Inflammatory macrophage (primary cell): Measurements from ENCODE around the gene HIP1R.

Experiments
- DNase-seq, 2 donors: peaks; one replicate each; pipeline ENCODE4 v3.0.0-alpha.2; 2020 to 2022

HIP1R gene

DNA sequence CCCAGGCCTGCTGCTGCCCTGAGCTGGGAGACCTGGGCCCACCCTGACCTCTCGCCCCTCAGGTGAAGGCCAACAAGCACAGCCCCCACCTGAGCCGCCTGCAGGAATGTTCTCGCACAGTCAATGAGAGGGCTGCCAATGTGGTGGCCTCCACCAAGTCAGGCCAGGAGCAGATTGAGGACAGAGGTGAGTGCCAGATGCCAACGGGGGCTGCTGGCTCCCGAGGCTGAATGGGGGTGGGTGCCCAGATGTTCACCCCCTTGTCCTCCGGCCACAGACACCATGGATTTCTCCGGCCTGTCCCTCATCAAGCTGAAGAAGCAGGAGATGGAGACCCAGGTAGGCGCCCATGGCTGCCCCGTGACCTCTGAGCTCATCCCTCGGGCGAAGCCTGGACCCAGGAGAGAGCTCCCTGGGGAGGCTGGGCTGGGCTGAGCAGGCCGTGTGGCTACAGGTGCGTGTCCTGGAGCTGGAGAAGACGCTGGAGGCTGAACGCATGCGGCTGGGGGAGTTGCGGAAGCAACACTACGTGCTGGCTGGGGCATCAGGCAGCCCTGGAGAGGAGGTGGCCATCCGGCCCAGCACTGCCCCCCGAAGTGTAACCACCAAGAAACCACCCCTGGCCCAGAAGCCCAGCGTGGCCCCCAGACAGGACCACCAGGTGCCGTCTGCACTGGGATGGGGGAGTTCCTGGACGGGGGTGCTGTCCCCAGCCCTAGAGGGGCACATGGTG, 25.8 kb downstream of the HIP1R start:
- DNase-seq, result no peak

DNA sequence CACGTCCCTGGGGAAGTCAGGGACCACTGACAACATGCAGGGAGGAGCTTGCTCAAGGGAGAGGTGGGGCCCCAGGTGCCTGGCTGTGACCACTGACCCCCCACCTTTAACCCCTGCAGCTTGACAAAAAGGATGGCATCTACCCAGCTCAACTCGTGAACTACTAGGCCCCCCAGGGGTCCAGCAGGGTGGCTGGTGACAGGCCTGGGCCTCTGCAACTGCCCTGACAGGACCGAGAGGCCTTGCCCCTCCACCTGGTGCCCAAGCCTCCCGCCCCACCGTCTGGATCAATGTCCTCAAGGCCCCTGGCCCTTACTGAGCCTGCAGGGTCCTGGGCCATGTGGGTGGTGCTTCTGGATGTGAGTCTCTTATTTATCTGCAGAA, 26.3 kb downstream of the HIP1R start:
- DNase-seq, result no peak

DNA sequence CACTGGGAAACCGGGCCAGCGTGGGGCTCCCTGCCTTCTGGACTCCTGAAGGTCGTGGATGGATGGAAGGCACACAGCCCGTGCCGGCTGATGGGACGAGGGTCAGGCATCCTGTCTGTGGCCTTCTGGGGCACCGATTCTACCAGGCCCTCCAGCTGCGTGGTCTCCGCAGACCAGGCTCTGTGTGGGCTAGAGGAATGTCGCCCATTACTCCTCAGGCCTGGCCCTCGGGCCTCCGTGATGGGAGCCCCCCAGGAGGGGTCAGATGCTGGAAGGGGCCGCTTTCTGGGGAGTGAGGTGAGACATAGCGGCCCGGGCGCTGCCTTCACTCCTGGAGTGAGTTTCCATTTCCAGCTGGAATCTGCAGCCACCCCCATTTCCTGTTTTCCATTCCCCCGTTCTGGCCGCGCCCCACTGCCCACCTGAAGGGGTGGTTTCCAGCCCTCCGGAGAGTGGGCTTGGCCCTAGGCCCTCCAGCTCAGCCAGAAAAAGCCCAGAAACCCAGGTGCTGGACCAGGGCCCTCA, 26.9 kb downstream of the HIP1R start:
- DNase-seq, result no peak

DNA sequence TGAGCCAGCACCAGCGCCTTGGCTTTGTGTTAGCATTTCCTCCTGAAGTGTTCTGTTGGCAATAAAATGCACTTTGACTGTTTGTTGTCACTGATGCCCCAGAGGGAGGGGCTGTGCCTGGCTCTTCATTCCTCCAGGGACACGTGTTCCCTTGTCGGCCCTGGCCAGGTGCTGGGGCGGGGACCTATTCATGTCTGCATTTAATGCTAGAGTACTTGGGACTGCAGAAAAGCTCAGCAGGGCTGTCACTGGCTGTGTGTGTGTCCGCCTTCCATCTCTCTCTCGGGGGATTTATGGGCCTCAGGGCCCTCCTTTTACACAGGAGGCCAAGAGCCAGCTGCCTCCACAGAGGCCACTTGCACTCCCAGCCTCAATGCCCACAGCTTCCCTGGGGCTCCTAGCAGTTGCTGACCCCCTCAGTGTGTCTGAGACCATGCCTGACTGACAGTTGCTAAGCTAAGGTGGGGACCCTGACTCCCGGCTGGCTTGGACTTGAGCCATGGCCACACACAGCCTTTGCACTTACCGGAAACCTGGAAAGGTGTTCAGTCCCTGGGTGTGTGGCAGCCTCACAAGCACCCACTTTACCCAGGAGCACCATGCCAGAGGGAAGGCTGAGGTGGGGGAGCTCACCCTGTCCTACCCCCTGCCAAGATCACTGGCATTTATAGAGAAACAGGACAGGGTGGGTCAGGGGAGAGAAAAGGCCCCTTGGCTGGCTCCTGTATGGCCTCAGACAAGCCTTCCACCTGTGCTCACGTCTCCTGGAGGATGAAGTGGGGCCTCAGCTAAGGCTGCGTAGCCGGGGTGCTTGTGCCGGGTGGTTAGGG, 27.8 kb downstream of the HIP1R start:
- DNase-seq, result no peak

DNA sequence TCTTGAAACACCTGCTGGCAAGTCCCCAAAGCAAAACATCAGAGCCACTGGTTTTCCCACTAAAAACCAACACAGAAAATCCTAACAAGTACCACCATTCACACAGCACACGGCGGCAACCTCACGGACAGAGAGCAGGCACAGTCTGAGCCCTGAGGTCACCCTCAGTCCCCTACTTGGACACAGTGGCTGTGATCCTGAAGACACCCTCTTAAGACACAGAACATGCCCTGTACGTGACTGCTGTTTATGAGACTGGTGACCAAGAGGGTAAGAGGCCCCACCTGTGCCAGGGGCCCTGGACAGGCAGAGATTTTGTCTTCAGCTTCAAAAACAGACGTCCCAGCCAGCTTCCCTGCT, 29.6 kb downstream of the HIP1R start:
- DNase-seq, result no peak

DNA sequence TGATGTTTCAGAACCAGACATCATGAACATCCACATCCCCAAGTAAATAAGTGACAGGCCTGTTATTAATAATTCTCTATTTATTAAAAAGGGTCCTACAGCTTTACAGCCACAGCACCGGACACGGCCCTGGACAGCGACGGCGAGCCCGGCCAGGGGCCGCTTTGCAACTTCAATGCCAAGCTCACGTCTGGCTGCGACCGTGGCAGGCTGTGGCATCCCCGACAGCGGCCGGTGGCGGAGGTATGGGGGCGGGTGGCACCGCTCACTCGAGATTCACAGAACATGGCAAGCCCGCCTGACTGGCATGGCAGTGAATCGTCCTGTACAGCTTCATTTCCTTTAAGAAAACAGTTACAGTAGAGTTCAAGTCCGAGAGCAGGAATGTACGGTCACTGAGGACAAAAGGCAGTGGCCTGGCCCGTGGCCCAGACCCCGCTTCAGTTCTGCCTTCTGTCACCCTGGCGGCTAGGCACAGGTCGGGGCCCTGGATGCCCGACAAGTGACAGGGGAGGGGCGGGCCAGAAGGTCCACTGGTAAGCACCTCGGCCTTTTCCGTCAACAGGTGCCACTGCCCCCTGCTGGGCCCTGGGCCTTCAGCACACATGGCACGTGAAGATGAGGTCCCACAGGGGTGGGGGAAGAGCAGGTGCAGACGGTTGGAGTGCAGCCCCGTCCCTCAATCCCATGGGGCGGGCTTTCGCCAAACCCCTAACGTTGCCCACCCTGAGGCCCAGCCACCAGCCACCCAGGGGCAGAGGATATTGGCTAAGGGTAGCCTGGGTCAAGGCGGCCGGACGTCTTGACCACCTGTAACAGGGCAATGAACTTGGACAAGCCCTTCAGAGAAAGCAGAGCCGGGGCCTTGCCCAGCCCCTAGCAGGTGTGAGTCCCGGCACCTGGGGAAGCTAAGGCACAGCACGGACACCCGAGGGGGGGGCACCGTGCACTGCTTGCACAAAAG, 30.3 kb downstream of the HIP1R start:
- DNase-seq, result no peak

DNA sequence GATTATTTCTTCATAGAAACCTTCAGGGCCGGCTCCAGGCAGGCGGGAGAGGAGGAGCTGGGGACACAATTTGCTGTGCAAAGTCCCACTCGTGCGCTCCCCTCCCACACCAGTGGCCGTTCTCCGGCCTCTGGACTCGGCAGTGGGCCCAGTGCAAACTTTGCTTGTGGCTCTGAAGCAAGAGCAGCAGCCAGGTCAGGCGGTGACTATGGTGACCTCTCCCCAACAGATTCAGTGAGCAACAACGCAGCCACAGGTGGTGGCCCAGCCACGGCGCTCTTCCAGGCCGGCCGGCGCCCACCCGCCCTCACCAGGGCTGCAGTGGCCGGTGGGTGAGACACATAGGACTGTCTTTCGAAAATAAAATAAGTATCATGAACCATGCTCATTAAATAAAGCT, 31.1 kb downstream of the HIP1R start:
- DNase-seq, result no peak

DNA sequence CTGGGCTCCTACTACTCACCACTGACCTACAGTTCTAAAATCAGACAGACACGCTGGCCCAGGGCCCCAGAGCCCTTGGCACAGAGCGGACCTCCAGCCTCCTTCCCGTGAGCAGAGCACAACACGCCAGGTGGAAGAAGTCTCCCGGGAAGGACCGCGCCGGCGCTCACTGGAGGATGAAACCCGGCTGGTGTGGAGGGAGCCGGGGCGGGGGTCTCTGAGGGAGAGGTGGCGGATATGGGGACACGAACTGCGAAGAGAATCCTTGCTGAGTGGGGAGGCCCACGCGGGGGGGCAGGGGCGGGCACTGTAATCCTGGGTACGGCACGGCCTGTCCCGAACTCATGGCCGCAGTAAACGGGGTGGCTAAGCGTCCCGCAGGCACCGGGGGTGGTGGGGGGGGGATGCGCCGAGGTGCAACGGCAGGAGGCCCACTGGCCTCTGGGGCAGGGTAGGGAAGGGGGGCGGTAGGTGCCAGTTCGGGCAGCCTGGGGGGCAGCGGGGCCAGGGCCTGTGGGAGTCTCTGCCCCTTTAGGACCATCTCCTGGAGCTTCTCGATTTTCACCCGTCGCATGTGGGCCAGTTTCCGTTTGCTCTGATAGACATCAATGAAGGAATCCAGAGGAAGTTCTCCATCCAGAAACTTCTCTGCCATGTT, 31.8 kb downstream of the HIP1R start:
- no peak for DNase-seq

DNA sequence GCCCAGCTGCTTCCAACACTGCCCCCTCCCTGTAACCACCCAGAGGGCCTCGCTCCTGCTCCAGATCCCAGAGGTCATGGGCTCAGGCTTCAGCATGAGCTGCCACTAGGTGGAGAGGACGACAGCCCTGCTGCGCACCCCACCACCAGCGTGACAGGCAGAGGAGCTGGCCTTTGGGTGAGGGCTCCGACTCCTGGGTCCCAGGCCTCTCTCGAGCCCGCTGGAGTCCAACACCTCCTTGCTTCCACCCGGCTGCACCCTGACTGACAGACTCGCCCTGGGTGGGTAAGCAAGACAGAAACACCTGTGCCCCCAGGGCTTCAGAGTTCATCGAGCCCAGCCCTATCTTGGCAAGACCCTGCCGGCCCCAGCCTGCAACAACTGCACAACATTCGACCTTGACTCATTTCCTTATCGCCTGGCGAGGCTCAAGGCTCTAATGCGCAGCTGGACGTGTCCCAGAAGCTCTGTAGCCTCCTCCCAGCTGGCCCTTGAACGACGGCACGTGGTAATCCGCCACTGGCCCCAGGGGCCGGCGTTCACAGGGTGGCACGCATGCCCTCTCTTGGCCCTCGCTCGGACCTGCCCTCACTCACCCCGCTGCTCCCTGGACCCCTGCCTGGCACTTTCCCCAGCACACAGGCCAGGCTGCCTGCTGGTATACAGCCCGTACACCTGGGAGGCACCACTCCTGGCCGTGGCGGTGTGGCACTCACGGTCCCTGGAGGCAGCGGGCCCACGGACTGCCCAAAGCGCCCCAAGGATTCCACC, 32.6 kb downstream of the HIP1R start:
- DNase-seq, result no peak

DNA sequence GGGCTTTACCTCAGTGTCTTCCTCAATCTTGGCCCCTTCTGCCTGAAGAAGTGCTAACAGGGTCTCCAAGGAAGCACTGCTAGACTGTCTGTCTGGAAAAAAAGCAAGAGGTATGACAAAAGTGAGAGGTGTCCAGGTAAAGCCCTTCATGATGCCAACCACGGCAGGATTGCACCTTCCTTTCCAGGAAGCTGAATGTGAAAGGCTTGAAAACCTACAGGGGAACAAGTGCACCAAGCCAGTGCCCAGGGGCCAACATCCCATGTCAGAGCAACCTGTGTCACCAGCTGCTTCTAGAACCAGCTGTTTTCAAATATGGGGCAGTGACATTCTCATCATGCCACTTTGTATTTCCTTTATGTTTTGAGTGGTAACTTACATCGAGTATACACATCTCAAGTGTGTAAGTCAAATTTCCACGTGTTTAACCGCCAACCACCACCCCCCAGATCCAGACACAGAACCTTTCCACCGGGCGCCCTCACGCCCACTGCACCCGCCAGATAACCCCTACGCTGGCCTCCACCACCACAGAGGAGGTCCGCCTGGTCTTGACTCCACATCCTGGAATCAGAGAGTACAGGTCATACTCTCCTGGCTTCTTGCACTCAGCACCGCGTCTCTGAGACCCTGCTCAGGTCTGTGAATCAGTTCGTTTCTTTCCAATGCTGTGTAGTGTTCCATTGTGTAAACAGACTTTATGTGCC, 33.4 kb downstream of the HIP1R start:
- DNase-seq, result no peak

DNA sequence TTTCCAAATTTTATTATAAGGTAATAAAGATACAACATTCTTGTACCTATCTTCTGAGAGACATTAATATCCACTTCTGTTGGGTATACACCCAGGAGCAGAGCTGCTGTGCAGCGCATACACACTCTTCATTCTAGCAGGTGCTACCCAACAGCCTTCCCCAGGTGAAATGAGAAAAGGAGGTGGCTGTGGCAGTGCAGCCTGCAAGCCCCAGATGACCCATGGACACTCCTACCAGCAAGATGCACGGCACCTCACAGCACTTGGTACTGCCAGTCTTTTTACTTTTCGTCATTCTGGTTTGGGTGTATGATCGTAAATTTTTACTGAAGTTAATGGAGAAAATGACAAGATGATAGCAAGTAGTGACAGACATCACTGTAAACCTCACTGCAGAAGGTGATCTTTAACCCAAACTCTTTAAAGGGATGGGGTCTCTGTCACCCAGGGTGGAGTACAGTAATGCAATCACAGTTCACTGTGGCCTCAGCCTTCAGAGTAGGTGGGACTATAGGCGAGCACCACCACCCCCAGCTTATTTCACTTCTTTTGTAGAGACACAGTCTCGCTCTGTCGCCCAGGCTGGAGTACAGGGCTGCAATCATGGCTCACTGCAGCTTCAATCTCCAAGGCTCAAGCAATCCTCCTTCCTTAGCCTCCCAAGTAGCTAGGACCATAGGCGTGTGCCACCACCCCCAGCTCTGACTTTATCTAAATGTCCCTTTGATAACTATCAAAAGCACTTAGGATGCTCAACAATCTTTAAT, 34.1 kb downstream of the HIP1R start:
- no peak for DNase-seq

DNA sequence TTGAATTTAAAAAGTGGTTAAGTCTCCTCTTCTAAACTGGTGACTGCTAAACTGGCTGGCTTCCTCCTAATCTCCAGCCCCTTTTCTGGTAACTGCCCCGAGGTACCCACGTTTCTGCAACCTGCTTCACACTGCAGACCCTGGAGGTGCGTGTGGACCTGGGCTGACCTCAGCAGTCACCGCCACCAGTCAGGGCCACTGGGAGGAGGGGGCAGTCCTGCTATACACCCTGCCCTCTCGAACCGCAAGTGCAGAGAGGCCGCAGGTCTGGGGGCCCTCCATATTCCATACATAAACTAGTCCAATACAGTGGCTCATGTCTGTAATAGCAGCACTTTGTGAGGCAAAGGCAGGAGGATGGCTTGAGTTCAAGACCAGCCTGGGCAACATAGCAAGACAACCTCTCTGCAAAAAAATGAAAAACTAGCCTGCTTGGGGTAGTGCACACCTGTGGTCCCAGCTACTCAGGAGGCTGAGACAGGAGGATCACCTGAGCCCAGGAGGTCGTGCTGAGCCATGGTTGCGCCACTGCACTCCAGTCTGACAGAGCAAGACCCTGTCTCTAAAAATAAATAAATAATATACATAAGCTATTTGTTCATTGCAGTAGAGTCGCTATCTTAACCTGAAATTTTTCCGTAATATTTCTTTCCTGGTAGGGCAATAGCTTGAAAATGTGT, 35.0 kb downstream of the HIP1R start:
- DNase-seq, result no peak

DNA sequence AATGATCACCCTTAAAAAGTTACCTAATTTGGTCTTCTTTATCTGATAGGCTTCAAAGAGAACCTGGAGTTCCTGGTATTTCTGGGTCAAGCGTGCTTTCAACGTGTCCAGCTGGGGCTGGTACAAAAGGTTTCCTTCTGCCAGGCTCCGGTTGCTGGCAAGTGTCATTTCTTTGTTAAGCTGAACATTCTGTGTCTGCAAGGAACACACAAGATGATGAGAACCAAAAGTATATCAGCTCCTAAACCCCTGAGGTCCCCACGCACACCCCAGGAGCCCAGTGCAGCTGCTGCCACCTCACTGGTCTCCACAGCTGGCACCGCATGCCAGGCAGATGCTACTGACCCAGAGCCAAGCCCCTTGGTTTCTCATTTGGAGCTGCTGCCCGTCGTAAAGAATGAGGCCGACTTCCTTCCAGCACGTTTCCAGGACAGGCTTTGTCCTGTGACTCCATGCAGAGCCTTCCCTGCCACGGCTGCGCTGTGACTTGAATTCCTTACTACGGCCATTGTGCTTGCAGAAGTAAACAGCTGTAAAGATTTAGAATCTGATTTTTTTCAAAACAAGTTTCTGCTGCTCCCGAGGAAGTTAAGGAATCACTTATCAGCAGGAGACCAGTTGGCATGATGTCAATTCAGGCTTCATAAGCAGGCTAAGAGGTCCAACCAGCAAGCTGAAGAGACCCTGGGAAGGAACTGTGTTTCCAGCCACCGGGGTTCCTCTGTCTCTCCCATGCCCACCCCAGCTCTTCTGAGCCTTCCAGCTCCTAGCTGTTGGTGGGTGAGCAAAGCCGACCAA, 35.8 kb downstream of the HIP1R start:
- peak; percentile 27 to 53 for DNase-seq

DNA sequence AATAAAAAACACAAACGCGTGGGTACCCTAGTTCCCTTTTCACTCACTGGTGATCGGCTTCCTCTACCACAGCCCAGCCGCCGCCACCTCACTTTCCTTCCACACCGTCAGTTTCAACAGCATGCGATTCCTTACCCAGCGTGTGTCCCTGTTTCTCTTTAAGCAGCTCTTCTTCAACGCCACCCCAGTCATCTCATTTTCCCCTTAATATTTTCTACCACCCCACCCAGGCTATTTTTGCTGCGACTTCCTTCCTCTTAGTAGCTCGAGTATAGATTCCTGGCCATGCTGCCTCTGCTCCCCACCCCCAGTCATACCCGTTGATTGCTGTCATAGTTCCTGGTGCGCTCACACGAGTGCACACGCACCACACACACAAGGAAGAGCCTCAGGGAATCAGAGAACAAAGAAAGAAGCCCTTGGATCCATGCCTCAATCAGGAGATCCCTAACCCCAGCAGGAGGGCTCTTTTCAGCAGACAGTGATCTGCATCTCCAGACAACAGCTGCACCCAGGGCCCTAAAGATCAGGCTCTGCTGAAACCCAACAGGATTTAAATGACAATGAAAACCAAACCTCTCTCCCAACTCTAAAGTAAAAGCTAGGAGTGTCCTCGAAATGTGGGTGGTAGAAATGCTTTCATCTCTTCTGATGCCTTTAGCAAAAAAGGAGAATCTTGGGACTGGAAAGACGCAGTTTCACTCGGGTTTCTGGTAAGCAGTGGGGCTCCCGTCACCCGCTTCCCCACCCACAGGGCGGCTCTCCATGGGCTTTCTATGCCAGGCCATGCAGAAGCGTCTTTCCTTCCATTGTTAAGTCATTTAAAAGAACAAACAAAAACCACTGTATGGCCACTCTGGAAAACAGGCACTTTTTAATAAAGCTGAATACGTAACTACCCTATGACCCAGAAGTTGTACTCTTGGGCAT, 36.9 kb downstream of the HIP1R start:
- DNase-seq, result peak; percentile 90 to 94

DNA sequence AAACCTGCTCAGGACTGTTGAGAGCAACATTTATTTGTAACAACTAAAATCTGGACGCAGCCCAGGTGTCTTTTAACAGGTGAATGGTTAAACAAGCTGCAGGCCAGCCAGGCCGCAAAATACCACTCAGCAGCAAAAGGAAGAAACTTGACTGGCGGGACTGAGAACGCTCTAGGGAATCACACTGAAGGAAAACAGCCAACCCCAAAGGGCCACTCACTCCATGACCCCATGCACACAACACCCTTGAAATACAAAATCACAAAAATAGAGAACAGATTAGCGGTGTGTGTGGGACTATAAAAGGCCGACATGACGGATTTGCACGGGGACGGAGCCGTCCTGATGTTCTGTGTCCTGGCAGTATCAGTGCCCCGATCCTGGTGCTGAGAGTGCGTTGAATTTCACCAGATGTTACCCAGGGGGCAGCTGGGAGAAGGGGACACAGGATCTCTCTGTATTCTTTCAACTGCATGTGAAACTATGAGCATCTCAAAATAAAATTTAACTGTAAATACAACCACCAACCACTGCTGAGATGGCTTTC, 37.6 kb downstream of the HIP1R start:
- DNase-seq, result no peak

DNA sequence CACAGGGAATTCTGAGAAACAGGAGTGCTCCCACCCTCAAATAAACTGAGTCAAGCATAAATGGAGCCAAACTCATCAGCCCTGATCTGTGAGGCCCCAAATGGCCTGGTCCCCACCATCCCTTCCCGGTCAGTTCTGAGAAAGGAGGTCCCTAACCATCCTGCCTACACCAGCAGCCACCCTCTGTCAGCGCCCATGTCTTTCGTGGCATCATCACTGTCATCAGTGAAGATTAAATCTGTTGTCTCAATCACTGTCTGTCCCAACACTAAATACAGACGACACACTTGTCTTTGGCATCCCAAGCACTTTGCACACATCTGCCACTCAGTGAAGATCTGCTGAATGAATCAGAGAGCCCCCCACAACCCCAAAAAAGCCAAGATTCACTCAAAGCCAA, 38.3 kb downstream of the HIP1R start:
- DNase-seq, result no peak

DNA sequence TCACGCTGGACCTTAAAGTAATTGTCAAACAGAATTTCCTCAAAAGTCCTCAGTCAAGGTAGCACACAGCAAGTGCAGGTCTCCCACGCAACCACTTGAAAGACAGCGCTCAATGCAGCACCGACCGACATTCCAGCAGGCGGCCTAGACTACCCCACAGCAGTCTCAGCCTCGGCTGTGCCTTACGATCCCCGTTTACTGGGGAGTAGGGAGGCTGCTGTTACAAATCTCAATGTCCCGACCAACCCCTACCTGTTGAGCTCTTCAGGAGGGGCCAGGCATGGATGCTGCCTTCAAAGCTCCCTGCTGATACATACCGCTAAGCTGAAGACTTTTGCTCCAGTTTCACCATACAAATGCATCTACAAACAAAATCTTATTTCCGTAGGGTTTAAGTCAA, 38.8 kb downstream of the HIP1R start:
- no peak for DNase-seq
